HG03095 (cell line): ENCODE data around the gene ABCC8.

Source experiments
- ATAC-seq: cut with Tn5 transposase; IDR thresholded peaks from one replicate; pipeline ENCODE4 v1.9.1; 2021; ENCODE audit warnings: moderate library complexity; ENCODE audit not compliant: unreplicated experiment

Gene ABCC8

GRCh38 chr11:17506314-17506713, 29.7 kb upstream of the ABCC8 start:
- ATAC-seq = no peak

GRCh38 chr11:17505146-17505545, 28.5 kb upstream of the ABCC8 start:
- ATAC-seq = no peak

- peak; percentile 61 for ATAC-seq
These were observed 27.9 kb upstream of the ABCC8 start for GRCh38 chr11:17504330-17505107.

- ATAC-seq = no peak
These were observed 26.0 kb upstream of the ABCC8 start for GRCh38 chr11:17502630-17503029.

GRCh38 chr11:17500673-17501072, 24.0 kb upstream of the ABCC8 start:
- ATAC-seq = no peak

- no peak for ATAC-seq
These were observed 21.8 kb upstream of the ABCC8 start for GRCh38 chr11:17498475-17498874.

- ATAC-seq = no peak
These were observed 21.4 kb upstream of the ABCC8 start for GRCh38 chr11:17498058-17498457.

GRCh38 chr11:17496406-17496805, 19.8 kb upstream of the ABCC8 start:
- ATAC-seq = no peak

- no peak for ATAC-seq
These were observed 17.4 kb upstream of the ABCC8 start for GRCh38 chr11:17494019-17494418.

- no peak for ATAC-seq
These were observed 14.3 kb upstream of the ABCC8 start for GRCh38 chr11:17490938-17491337.

- no peak for ATAC-seq
These were observed 13.6 kb upstream of the ABCC8 start for GRCh38 chr11:17490232-17490631.

GRCh38 chr11:17489751-17490150, 13.1 kb upstream of the ABCC8 start:
- ATAC-seq = no peak

GRCh38 chr11:17488563-17488962, 11.9 kb upstream of the ABCC8 start:
- no peak for ATAC-seq

GRCh38 chr11:17486646-17487045, 10.0 kb upstream of the ABCC8 start:
- no peak for ATAC-seq

- ATAC-seq = no peak
These were observed 6.9 kb upstream of the ABCC8 start for GRCh38 chr11:17483505-17483904.

GRCh38 chr11:17481905-17482304, 5.3 kb upstream of the ABCC8 start:
- ATAC-seq = no peak

GRCh38 chr11:17479284-17480214, 2.9 kb upstream of the ABCC8 start:
- ATAC-seq = no peak

GRCh38 chr11:17478070-17478469, 1.4 kb upstream of the ABCC8 start:
- ATAC-seq = no peak

GRCh38 chr11:17477361-17477760, 716 bp upstream of the ABCC8 start:
- no peak for ATAC-seq

- ATAC-seq = no peak
These were observed 364 bp upstream of the ABCC8 start for GRCh38 chr11:17477084-17477333.

- ATAC-seq = no peak
These were observed 854 bp downstream of the ABCC8 start for GRCh38 chr11:17475666-17476316.
